Measurements from ENCODE around the gene TNFRSF6B.

DNA sequence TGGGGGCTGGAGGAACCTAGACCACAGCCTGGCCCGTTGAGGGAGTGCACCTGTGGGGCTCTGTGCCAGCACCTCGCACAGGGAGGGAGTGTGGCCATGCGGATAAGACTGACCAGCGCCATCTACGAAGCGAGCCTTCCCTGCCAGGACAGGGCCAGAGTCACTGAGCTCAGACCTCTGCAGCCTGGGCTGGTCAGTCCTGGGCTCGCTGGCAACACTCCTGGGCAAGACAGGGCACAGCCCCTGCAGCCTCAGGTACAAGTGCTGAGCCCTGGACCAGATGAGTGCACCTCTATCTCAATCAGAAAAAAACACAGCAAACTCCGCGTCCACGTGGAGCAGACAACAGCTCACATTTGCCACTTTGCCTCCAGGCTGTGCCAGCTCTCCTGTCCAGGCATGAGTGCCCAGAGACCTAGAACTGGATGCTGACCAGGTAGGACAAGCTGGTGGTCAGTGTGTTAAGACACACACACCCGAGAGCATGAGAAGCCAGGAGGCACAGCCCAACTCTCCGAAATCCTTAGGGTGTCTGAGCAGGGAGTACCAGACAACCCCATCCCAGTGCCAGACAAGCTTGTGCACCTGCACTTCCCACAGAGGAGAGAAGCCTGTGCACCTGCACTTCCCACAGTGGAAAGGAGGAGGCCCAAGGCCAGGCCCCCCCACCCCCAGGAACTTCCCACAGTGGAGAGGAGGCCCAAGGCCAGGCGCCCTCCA, 6.5 kb downstream of the TNFRSF6B start:
- TF ChIP-seq POLR2A (IDR thresholded peaks at IDR 0.05) = no peak
- TF ChIP-seq, protein P1, sequence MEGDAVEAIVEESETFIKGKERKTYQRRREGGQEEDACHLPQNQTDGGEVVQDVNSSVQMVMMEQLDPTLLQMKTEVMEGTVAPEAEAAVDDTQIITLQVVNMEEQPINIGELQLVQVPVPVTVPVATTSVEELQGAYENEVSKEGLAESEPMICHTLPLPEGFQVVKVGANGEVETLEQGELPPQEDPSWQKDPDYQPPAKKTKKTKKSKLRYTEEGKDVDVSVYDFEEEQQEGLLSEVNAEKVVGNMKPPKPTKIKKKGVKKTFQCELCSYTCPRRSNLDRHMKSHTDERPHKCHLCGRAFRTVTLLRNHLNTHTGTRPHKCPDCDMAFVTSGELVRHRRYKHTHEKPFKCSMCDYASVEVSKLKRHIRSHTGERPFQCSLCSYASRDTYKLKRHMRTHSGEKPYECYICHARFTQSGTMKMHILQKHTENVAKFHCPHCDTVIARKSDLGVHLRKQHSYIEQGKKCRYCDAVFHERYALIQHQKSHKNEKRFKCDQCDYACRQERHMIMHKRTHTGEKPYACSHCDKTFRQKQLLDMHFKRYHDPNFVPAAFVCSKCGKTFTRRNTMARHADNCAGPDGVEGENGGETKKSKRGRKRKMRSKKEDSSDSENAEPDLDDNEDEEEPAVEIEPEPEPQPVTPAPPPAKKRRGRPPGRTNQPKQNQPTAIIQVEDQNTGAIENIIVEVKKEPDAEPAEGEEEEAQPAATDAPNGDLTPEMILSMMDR (IDR thresholded peaks at IDR 0.05) = no peak
